GM21825 (cell line): Measurements from ENCODE around the gene CPNE5.

Source experiments
- ATAC-seq: cut with Tn5 transposase; IDR thresholded peaks from one replicate; pipeline ENCODE4 v1.9.1; 2021; ENCODE audit warnings: mild to moderate bottlenecking, moderate library complexity; ENCODE audit not compliant: unreplicated experiment

The CPNE5 gene

GRCh38 chr6:36837022-36837339 is 2.3 kb downstream of the CPNE5 start:
- no peak for ATAC-seq

GRCh38 chr6:36836111-36837021 is 2.9 kb downstream of the CPNE5 start:
- ATAC-seq, result no peak

GRCh38 chr6:36834576-36835341 is 4.5 kb downstream of the CPNE5 start:
- ATAC-seq, result no peak

GRCh38 chr6:36833182-36833789 is 6.0 kb downstream of the CPNE5 start:
- no peak for ATAC-seq

GRCh38 chr6:36832313-36832712 is 6.9 kb downstream of the CPNE5 start:
- no peak for ATAC-seq

GRCh38 chr6:36830577-36830976 is 8.7 kb downstream of the CPNE5 start:
- ATAC-seq, result no peak

- ATAC-seq, result no peak
Observed at GRCh38 chr6:36829919-36830544, 9.2 kb downstream of the CPNE5 start.

- no peak for ATAC-seq
Observed at GRCh38 chr6:36827261-36828079, 11.8 kb downstream of the CPNE5 start.

GRCh38 chr6:36826520-36827227 is 12.6 kb downstream of the CPNE5 start:
- no peak for ATAC-seq

- no peak for ATAC-seq
Observed at GRCh38 chr6:36825994-36826393, 13.2 kb downstream of the CPNE5 start.

- ATAC-seq, result no peak
Observed at GRCh38 chr6:36825452-36825851, 13.8 kb downstream of the CPNE5 start.

- no peak for ATAC-seq
Observed at GRCh38 chr6:36824253-36824652, 15.0 kb downstream of the CPNE5 start.

GRCh38 chr6:36823421-36824096 is 15.7 kb downstream of the CPNE5 start:
- ATAC-seq, result no peak

GRCh38 chr6:36822506-36823269 is 16.6 kb downstream of the CPNE5 start:
- ATAC-seq, result no peak

GRCh38 chr6:36821581-36822335 is 17.5 kb downstream of the CPNE5 start:
- no peak for ATAC-seq

GRCh38 chr6:36820700-36821580 is 18.3 kb downstream of the CPNE5 start:
- ATAC-seq, result no peak

- no peak for ATAC-seq
Observed at GRCh38 chr6:36818756-36819155, 20.5 kb downstream of the CPNE5 start.
